ENCODE results near the gene PRDM16. TPM values are rescaled to one million over a fixed set of nuclear protein-coding genes. Genes with fewer than 3 reads are reported as not detected.

Gene PRDM16
- total RNA-seq, 1 experiment from 2014 or later, result 6.1 TPM

DNA sequence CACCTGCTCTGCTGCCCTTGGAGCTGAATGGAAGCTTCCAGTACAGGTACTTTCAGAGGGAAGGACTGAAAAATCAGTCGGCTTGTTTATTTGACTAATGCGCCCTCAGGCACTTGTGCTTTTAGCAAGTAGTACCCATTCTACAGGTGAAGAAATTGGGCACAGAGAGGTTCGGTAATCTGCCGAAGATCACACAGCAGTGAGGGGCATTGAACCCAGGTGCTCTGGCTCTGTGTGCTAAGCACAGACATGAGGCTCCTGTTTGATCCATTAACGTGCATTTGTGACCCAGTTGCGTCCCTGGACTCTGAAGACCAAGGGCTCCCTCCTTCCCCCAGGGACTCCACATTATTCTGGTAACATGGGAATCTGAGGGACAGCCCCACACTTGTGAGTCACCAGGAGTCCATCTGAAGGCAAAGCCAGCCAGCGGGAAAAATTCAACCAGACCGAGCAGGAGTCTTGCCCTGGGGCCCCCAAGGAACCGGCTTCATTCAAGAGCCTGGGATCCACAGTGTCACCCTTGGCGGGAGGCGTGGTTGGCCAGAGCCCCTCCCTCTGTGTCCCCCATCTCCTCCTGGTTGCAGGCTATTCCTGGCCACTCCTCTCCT, 193.1 kb downstream of the PRDM16 start:
- DNase-seq (ENCODE audit: low read depth, low spot score), result no peak
- ATAC-seq, result no peak
- no peak overlapping the region for H3K4me2 ChIP-seq (ENCODE audit: low read length)
- no peaks in the 10 kb centered on the region for H3K36me3 ChIP-seq (ENCODE audit: control insufficient read depth in 1 of 2, insufficient read depth in 2 of 2, low read length in 2 of 2)
- H3K4me3 ChIP-seq (replicated peaks in 1 of 2; ENCODE audit: low read depth in 1 of 2, low read length in 2 of 2), result no peak overlapping the region
- no peaks in the 10 kb centered on the region for H4K20me1 ChIP-seq (ENCODE audit: insufficient read depth)
- H3K9ac ChIP-seq (ENCODE audit: low read length), result no peak overlapping the region
- no TSS peak for BruUV-seq (replicated peaks)
- no peaks in the 10 kb centered on the region for H3K9me3 ChIP-seq (ENCODE audit: control insufficient read depth in 1 of 2, insufficient read depth in 1 of 2, low read depth in 1 of 2, low read length in 2 of 2)
- no peaks in the 10 kb centered on the region for H3K27me3 ChIP-seq (ENCODE audit: insufficient read depth, low read length)
- ChIA-PET POLR2A (no interaction called here), RAD21 (ENCODE audit: low non-redundant PET in 1 of 2, low total read pairs in 2 of 2, uncharacterized antibody in 2 of 2, unreplicated experiment in 2 of 2) (no interaction called here), CTCF (no interaction called here)
- intact Hi-C loops (cut with micrococcal nuclease), result no loop called here
- H3K9me2 ChIP-seq (ENCODE audit: insufficient read depth), result no peaks in the 10 kb centered on the region
- H3K4me1 ChIP-seq (ENCODE audit: control insufficient read depth in 1 of 2, insufficient read depth in 2 of 2, low read length in 2 of 2), result no peaks in the 10 kb centered on the region
- TF ChIP-seq EZH2 (IDR thresholded peaks at IDR 0.05) (no peak), ZFX (IDR thresholded peaks at IDR 0.05) (no peak), SRF (IDR thresholded peaks at IDR 0.05; ENCODE audit: low read depth) (no peak), RAD21 (IDR thresholded peaks at IDR 0.05; ENCODE audit: low read depth) (no peak), JUND (IDR thresholded peaks at IDR 0.05) (no peak), CEBPB (IDR thresholded peaks at IDR 0.05; ENCODE audit: low read depth) (no peak), EGR1 (IDR thresholded peaks at IDR 0.05; ENCODE audit: low read depth) (no peak)
- TF ChIP-seq, protein P1, sequence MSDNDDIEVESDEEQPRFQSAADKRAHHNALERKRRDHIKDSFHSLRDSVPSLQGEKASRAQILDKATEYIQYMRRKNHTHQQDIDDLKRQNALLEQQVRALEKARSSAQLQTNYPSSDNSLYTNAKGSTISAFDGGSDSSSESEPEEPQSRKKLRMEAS (IDR thresholded peaks at IDR 0.05), result no peak
- no peak overlapping the region for H2AFZ ChIP-seq (ENCODE audit: low read depth, low read length, poor library complexity, severe bottlenecking)
- H3K79me2 ChIP-seq (ENCODE audit: insufficient read depth, low read length), result no peaks in the 10 kb centered on the region
- no peak overlapping the region for H3K27ac ChIP-seq (ENCODE audit: low read depth, low read length)

DNA sequence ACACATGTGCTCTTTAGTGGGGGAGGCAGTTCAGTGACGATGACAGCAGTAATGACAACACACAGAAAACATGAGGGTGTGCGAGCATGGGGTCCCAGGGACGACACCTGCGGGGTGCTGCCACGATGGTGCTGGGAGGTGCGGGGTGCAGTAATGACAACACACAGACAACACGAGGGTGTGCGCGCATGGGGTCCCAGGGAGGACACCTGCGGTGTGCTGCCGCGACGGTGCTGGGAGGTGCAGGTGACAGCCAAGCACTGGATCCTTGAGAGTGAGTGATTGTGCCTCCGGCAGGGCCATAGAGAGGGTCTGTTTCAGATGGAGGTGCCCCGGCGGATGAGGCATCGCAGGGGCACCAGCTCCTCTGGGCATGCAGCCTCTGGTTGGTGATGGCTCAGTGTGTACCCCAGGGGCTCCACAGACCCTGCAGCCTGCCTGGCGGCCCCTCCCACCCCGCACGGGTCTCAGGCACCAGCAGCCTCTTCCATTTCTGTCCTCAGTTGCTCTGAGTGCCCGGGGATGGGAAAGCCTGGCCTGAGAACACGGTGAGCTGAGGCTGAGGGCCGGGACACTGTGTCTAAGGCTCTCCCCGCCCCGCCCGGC, 193.8 kb downstream of the PRDM16 start:
- DNase-seq (ENCODE audit: low read depth, low spot score) (no peak), ATAC-seq (no peak)
- POLR2A ChIA-PET, result no interaction called here
- Histone ChIP-seq H3K27me3 (ENCODE audit: insufficient read depth, low read length) (no peaks in the 10 kb centered on the region), H3K9me2 (ENCODE audit: insufficient read depth) (no peaks in the 10 kb centered on the region), H3K4me2 (ENCODE audit: low read length) (no peak overlapping the region), H3K36me3 (ENCODE audit: control insufficient read depth in 1 of 2, insufficient read depth in 2 of 2, low read length in 2 of 2) (no peaks in the 10 kb centered on the region), H3K27ac (ENCODE audit: low read depth, low read length) (no peak overlapping the region), H3K79me2 (ENCODE audit: insufficient read depth, low read length) (no peaks in the 10 kb centered on the region), H3K9ac (ENCODE audit: low read length) (no peak overlapping the region), H3K9me3 (ENCODE audit: control insufficient read depth in 1 of 2, insufficient read depth in 1 of 2, low read depth in 1 of 2, low read length in 2 of 2) (no peaks in the 10 kb centered on the region), H2AFZ (ENCODE audit: low read depth, low read length, poor library complexity, severe bottlenecking) (no peak overlapping the region), H3K4me1 (ENCODE audit: control insufficient read depth in 1 of 2, insufficient read depth in 2 of 2, low read length in 2 of 2) (no peaks in the 10 kb centered on the region), H3K4me3 (replicated peaks in 1 of 2; ENCODE audit: low read depth in 1 of 2, low read length in 2 of 2) (no peak overlapping the region), H4K20me1 (ENCODE audit: insufficient read depth) (no peaks in the 10 kb centered on the region)
- intact Hi-C loops (cut with micrococcal nuclease), result no loop called here
- RAD21 ChIA-PET (ENCODE audit: low non-redundant PET in 1 of 2, low total read pairs in 2 of 2, uncharacterized antibody in 2 of 2, unreplicated experiment in 2 of 2), result no interaction called here
- TF ChIP-seq RAD21 (IDR thresholded peaks at IDR 0.05; ENCODE audit: low read depth) (no peak), POLR2A (IDR thresholded peaks at IDR 0.05; ENCODE audit: borderline replicate concordance, extremely low read depth, insufficient read depth, insufficient read length) (no peak)
- no TSS peak for BruUV-seq (replicated peaks)
- CTCF ChIA-PET, result no interaction called here
